ENCODE data around the gene PCDHGC4. TPM values are rescaled to one million over a fixed set of nuclear protein-coding genes. Genes with fewer than 3 reads are reported as not detected.
A peak's percentile ranks its signal among the peaks of the same experiment; 100 is the strongest.

Gene PCDHGC4
- total RNA-seq, 2 donors from 2014 or later = not detected

GRCh38 chr5:141533897-141534296 is 49.1 kb downstream of the PCDHGC4 start:
- no peak overlapping the region for H3K27ac Mint-ChIP-seq
- H3K4me1 Mint-ChIP-seq (ENCODE audit: low read depth) = no peaks in the 10 kb centered on the region
- peaks cover 3 to 18% of the 10 kb centered on the region in 2 donors for H3K36me3 Mint-ChIP-seq (ENCODE audit: insufficient read depth in 2 of 2)
- no peak overlapping the region for H3K4me3 Mint-ChIP-seq
- no peaks in the 10 kb centered on the region for H3K27me3 Mint-ChIP-seq (ENCODE audit: low read depth)
- no peaks in the 10 kb centered on the region for H3K9me3 Mint-ChIP-seq
- ATAC-seq (replicated peaks in 1 of 2) (no peak), DNase-seq (no peak)

GRCh38 chr5:141534492-141535213 is 49.8 kb downstream of the PCDHGC4 start:
- Mint-ChIP-seq H3K27me3 (ENCODE audit: low read depth) (no peaks in the 10 kb centered on the region), H3K9me3 (no peaks in the 10 kb centered on the region), H3K4me3 (no peak overlapping the region), H3K4me1 (ENCODE audit: low read depth) (no peaks in the 10 kb centered on the region), H3K27ac (peak overlapping the region; percentile 82), H3K36me3 (ENCODE audit: insufficient read depth in 2 of 2) (peaks cover 3 to 18% of the 10 kb centered on the region in 2 donors)
- ATAC-seq (replicated peaks in 1 of 2) = no peak
- no peak for DNase-seq

Other genes starting within 250 kb of the PCDHGC4 start
- not detected for gene PCDHB15, start 239.6 kb upstream of the PCDHGC4 start, total RNA-seq
- gene SLC25A2, start 181.0 kb upstream of the PCDHGC4 start, total RNA-seq = under 1 TPM; 0.46 to 0.63 TPM
- gene TAF7, start 164.2 kb upstream of the PCDHGC4 start, total RNA-seq = 10 to 100 TPM; 56.7 to 62.5 TPM
- under 1 TPM; 0.05 TPM for gene PCDHGA1, start 154.5 kb upstream of the PCDHGC4 start, total RNA-seq
- gene PCDHGA2, start 146.3 kb upstream of the PCDHGC4 start, total RNA-seq = under 1 TPM in 1 of 2 donors, not detected in 1; 0.07 TPM
- under 1 TPM in 1 of 2 donors, not detected in 1; 0.12 TPM for gene PCDHGA3, start 141.2 kb upstream of the PCDHGC4 start, total RNA-seq
- gene PCDHGB1, start 134.9 kb upstream of the PCDHGC4 start, total RNA-seq = under 1 TPM in 1 of 2 donors, not detected in 1; 0.19 TPM
- gene PCDHGA4, start 130.0 kb upstream of the PCDHGC4 start, total RNA-seq = under 1 TPM; 0.25 to 0.26 TPM
- under 1 TPM; 0.28 to 0.34 TPM for gene PCDHGB2, start 125.0 kb upstream of the PCDHGC4 start, total RNA-seq
- under 1 TPM in 1 of 2 donors, not detected in 1; 0.12 TPM for gene PCDHGA5, start 120.9 kb upstream of the PCDHGC4 start, total RNA-seq
- gene PCDHGB3, start 114.8 kb upstream of the PCDHGC4 start, total RNA-seq = under 1 TPM; 0.19 to 0.28 TPM
- under 1 TPM; 0.16 to 0.29 TPM for gene PCDHGA6, start 111.1 kb upstream of the PCDHGC4 start, total RNA-seq
- gene PCDHGA7, start 102.3 kb upstream of the PCDHGC4 start, total RNA-seq = under 1 TPM in 1 of 2 donors, not detected in 1; 0.12 TPM
- gene PCDHGB4, start 97.3 kb upstream of the PCDHGC4 start, total RNA-seq = not detected
- not detected for gene PCDHGA8, start 92.4 kb upstream of the PCDHGC4 start, total RNA-seq
- under 1 TPM; 0.17 to 0.21 TPM for gene PCDHGB5, start 87.1 kb upstream of the PCDHGC4 start, total RNA-seq
- gene PCDHGA9, start 82.3 kb upstream of the PCDHGC4 start, total RNA-seq = under 1 TPM; 0.09 to 0.10 TPM
- under 1 TPM in 1 of 2 donors, not detected in 1; 0.09 TPM for gene PCDHGB6, start 77.0 kb upstream of the PCDHGC4 start, total RNA-seq
- under 1 TPM; 0.12 TPM for gene PCDHGA10, start 72.0 kb upstream of the PCDHGC4 start, total RNA-seq
- under 1 TPM in 1 of 2 donors, not detected in 1; 0.17 TPM for gene PCDHGB7, start 67.4 kb upstream of the PCDHGC4 start, total RNA-seq
- under 1 TPM in 1 of 2 donors, not detected in 1; 0.22 TPM for gene PCDHGA11, start 64.0 kb upstream of the PCDHGC4 start, total RNA-seq
- under 1 TPM; 0.12 to 0.17 TPM for gene PCDHGA12, start 54.5 kb upstream of the PCDHGC4 start, total RNA-seq
- gene PCDHGC3, start 9.1 kb upstream of the PCDHGC4 start, total RNA-seq = not detected
- gene PCDHGC5, start 4.1 kb downstream of the PCDHGC4 start, total RNA-seq = not detected
- gene DIAPH1, start 134.0 kb downstream of the PCDHGC4 start, total RNA-seq = 100 to 1,000 TPM; 162 to 165 TPM
- 10 to 100 TPM; 64.1 to 69.2 TPM for gene HDAC3, start 151.8 kb downstream of the PCDHGC4 start, total RNA-seq
- 10 to 100 TPM; 14.6 to 19.5 TPM for gene RELL2, start 152.0 kb downstream of the PCDHGC4 start, total RNA-seq
- 10 to 100 TPM; 54.1 to 61.1 TPM for gene FCHSD1, start 166.4 kb downstream of the PCDHGC4 start, total RNA-seq
- 1 to 10 TPM; 3.2 to 4.1 TPM for gene ARAP3, start 197.2 kb downstream of the PCDHGC4 start, total RNA-seq